AG20443 (cell line): ENCODE measurements around the gene WNT3A.

Source experiments
- DNase-seq: peaks from one replicate; pipeline ENCODE4 v3.0.0; 2012; ENCODE audit warnings: low spot score, mixed read lengths

Gene WNT3A

GRCh38 chr1:228031276-228031995 is 24.6 kb downstream of the WNT3A start:
- peak; percentile 2 for DNase-seq

DNA sequence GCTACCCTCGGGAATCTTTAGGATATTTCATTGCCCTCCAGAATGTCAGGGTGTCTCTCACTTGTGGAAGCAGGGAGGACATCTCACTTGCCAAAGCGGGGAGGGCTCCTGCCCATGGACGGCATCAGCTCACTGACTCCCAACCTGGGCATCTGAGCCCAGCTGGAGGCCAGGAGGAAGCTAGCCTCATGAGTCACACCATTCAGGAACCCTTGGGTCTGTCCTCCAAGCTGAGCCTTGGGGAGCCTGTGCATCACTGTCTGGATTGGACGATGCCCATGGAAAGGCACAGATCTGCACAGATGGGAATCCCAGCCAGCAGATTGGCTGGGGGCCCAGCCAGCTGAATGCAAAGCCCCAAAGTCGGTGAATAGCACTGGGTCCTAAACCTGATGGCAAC is 25.2 kb downstream of the WNT3A start:
- DNase-seq: no peak

DNA sequence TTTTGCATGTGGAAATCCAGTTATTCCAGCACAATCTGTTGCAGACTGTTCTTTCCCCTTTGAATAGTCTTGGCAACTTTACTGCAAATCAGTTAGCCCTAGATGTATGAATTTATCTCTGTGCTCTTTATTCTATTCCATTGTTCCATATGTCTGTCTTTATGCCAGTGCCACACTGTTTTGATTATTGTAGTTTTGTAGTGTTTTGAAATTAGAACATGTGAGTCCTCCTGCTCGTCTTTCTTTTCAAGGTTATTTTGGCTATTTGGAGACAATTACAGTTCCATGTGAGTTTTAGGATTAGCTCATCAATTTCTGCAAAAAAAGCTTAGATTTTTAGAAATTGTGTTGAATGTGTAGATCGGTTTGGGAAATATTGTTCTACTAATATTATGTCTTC is 26.6 kb downstream of the WNT3A start:
- DNase-seq: no peak

DNA sequence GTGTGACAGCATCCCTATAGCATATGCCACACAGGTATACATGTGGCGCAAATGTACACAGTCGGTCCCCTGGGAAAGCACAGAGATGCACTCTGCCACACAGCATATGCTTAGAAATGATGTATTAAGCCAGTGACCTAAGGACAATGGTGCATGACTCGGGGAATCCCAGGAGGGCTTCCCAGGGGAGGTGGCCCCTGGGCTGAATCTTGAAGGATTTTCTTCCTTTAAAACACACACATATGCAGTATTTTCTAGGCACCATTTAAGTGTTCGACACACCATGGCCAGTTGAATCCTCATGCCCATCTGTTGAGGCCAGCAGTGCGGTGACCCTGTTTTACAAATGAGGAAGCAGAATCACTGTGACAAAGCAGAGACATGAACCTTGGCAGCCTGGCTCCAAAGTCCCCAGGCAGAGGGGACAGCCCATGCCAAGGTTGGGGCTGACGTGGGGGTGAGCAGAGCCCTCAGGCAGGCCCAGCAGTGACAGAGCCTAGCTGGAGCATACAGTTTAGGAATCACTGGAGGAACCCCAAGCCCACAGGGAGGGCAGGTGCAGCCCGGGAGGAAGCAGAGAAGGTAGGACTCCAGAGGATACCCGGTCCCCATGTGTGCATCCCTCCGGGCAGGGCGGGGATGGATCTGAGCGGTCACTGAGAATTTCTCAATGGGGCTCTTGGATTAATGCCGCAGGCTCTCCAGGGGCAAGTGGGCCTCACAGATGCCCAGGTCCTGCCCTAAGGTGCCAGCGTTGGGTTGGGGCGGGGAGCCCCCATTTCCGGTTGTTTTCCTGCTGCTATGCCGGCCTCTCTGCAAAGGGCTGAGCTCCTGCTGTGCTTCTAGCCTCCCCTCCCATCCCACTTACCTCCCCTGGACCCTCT is 28.4 kb downstream of the WNT3A start:
- DNase-seq: no peak

- DNase-seq: no peak
Measured at GRCh38 chr1:228035844-228036243, 29.0 kb downstream of the WNT3A start.

GRCh38 chr1:228036701-228037231 is 30.0 kb downstream of the WNT3A start:
- no peak for DNase-seq

DNA sequence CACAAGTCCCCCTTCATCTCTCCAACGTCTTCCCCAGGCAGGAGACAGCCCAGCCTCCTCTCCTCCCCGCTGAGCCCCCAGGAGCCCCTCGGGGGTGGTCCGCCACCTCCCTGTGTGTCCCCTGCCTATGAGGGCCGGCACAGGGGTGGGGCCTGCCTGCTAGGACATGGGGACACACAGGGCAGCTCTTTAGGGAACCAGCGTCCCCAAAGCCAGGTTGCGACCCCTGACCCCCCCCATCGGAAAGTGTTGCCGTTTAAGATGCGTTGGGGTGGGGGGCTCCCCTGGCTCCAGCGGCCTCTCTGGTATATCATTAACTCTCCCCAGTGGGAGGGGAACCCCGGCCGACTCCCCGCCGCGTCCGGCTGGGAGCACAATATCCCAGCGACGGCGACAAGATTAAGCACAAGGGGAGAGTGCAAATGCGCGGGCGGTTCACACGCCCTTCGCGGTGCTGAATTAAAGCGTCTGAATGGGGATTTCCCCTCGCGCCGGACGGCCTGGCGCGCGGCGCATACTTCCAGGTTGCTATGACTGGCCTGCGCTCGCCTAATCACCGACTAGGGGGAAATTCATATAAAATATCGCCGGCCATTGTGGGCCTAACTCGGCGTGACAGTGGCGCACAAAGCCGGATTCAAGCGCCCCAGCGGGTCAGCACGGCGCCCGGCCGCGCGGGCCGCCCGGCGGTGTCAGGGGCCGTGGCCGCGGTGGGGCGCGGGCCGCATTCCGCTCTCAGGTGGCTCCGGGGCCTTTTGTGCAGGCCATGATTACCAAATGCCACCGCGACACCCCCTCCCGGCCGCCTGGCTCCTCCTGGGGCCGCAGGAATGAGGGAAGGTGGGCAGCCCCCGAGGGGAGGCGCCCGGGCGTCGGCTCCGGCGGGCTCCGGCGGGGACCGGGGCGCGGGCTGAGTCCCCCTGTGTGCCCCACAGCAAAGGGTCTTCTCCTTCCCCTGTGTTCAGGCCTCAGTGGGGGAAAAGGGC is 30.9 kb downstream of the WNT3A start:
- DNase-seq: peak; percentile 56

- DNase-seq: no peak
Measured at GRCh38 chr1:228038387-228039005, 31.7 kb downstream of the WNT3A start.

DNA sequence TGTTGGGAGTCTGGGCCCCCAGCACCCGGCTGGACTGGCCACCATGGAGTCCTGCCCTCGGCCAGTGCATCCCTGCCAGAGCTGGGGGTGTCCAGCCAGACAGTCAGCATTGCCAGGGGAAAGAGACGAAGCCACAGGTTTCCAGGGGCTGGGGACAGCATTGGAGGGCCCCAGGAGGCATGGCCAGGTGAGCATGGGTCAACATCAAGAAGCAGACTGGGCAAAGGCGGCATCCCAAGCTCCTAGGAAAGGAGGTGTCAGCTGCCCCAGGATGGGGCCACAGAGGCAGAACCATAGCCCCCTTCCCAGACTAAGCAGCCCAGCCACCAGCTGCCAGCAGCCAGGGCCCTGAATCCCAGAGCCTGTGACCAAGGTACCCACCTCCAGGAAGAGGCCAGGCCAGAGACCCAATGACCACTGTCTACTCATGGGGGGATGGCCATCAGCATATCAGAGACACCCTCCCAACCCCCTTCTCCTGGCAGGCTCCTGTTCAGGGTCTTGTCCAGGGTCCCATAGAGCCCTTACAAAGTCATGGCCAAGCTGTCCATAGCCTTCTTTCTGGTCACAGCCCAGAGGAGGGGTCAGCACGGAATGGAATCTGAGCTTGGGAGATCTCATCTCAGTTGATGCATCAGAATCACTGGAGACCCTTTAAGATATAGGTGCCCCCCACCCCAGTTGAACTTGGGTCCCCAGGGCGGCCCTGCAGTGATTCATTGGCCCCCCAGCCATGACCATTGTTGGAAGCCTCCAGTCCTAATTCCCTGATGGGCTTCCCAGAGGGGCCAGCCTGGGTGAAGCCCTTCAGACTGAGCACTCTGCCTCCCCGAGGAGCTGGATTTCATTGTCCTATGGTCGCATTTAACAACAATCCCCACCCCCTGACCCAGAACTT is 32.5 kb downstream of the WNT3A start:
- no peak for DNase-seq

GRCh38 chr1:228039986-228040385 is 33.2 kb downstream of the WNT3A start:
- no peak for DNase-seq

DNA sequence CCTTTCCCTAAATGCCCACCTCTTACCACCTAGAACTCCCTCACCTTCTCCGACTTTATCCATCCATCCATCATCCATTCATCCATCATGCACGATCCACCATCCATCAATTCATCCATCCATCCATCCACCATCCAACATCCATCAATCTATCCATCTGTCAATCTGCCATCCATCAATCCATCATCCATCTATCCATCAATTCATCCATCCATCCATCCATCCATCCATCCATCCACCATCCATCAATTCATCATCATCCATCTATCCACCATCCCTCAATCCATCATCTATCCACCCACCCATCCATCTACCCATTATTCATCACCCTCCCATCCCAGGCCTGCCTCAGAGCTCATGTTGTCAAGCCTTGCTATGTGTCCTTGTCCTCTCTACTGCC is 34.5 kb downstream of the WNT3A start:
- no peak for DNase-seq

DNA sequence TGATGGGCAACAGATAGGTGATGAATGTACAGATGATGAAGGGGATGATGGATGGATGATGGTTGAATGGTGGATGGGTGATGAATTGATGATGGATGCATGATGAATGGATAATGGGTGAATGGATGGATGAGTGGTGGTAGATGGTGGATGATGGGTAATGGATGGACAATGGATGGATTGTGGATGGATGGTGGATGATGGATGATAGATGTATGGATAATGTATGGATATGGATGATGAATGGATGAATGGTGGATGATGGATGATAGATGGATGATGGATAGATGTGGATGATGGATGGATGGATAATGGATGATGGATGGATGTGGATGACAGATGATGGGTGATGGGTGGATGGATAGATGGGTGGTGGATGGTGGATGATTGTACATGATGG is 35.7 kb downstream of the WNT3A start:
- no peak for DNase-seq

DNA sequence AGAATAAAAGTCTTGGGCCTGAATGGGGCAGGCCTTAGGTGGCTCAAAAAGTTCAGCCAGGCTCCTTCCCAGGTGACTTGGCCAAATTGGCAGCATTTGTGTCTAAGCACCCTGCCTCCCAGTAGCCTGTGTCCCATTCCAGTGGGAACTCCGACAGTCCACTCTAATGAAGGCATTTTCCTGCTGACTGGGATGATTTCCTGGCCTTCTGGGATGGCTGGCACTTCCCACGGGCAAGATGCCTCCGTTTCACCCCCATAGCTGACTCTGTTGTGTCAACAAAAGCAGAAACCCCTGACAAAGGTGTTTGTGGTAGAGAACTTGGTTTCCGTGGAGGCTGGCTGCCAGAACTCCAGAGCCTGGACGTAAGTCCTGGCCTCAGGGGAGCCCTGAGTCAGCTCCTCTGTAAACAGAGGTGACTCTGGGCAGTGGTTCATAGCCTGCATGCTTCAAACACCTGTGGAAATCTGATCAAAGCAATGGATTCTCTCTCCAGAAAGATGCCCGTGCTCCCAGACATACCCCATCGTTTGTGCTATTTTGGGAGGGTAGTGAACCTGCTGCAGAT is 36.6 kb downstream of the WNT3A start:
- no peak for DNase-seq

GRCh38 chr1:228044961-228045360 is 38.2 kb downstream of the WNT3A start:
- peak; percentile 55 for DNase-seq

- DNase-seq: no peak
Measured at GRCh38 chr1:228045405-228045804, 38.6 kb downstream of the WNT3A start.

DNA sequence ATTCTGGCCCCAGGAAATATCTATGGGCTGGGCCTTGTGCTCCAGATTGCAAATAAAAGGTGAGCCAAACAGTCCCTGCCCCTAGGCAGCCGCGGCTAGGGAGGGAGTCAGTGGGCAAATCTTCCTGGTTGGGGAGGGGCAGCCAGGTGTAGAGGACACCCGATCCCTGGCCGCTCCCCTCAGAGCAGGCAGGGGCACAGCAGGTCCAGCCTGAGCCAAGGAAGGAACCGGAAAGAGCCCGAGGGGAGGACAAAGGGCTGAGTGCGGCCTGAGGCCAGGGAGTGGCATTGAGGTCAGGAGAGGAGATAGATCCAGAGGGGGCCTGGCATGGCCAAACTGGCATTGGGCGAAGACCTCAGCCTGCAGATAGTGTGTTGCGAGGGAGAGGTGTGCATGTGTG is 39.1 kb downstream of the WNT3A start:
- peak; percentile 3 for DNase-seq

DNA sequence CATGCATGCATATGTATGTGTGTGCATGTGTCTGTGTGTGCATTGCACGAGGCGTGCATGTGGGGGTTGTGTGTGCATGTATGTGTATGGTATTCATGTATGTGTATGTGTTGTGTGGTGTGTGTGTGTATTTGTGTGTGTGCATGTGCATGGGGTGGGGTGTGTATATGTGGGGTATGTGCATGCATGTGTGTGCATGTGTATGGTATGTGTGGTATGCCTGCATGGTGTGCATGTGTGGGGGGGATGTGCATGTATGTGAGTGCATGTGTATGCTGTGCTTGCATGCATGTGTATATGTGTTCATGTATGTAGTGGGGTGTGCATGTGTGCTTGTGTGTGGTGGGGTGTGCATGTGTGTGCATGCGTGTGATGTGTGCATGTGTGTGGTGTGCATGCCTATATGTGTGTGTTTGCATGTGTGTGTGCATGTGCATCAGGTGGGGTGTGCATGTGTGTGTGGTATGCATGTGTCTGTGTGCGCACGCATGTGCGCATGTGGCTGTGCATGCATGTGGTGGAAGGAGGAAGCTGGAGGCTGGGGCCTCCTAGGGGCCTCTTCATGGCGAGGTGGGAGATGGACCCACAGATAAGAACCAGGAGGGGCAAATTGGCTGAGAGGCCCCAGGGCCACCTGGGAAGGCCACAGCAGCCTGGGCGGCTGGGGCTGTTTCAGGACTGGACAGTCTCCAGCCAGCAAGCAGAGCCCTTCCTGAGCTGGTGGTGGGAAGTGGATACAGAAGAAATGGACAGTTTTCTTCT is 39.8 kb downstream of the WNT3A start:
- no peak for DNase-seq

- no peak for DNase-seq
Measured at GRCh38 chr1:228047183-228047466, 40.3 kb downstream of the WNT3A start.

GRCh38 chr1:228048120-228048519 is 41.3 kb downstream of the WNT3A start:
- DNase-seq: no peak
